ENCODE data around the gene TEX52. TPM values are rescaled to one million over a fixed set of nuclear protein-coding genes. Genes with fewer than 3 reads are reported as not detected.

Gene TEX52
- total RNA-seq, 4 donors from 2014 or later = not detected

DNA sequence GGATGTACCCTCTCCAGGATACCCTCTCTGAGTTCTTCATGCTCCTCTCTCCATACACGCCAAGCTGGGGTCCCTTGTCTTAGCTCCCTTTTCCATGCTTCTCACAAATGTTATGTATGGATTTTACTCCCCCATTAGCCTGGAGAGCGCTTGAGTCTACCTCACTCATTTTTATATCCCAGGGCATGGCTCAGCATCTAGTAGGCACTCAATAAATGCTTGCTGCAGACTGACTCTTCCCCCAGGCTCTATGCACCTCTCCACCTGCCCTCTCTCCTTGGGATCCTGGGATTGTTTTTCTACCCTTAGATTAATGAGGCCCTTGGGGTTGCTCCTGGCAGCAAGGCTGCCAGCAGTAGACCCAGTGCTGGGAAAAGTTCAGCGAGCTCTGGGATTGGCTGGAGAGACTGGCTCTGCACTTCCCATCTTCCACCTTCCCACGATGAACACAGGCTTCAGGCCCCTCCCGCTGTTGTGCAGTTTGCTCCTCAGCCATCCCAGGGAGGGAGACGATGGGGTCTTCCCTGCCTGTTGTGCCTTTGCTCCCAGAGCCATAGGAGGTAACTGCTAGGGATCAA is 24.2 kb downstream of the TEX52 start:
- Histone ChIP-seq H3K27me3 (no peaks in the 10 kb centered on the region), H3K4me3 (no peak overlapping the region), H3K4me1 (peaks cover 0 to 8% of the 10 kb centered on the region in 2 donors), H3K36me3 (no peaks in the 10 kb centered on the region), H3K9me3 (no peaks in the 10 kb centered on the region), H3K27ac (peak overlapping the region; percentile 13 to 61)
- TF ChIP-seq, protein P1, sequence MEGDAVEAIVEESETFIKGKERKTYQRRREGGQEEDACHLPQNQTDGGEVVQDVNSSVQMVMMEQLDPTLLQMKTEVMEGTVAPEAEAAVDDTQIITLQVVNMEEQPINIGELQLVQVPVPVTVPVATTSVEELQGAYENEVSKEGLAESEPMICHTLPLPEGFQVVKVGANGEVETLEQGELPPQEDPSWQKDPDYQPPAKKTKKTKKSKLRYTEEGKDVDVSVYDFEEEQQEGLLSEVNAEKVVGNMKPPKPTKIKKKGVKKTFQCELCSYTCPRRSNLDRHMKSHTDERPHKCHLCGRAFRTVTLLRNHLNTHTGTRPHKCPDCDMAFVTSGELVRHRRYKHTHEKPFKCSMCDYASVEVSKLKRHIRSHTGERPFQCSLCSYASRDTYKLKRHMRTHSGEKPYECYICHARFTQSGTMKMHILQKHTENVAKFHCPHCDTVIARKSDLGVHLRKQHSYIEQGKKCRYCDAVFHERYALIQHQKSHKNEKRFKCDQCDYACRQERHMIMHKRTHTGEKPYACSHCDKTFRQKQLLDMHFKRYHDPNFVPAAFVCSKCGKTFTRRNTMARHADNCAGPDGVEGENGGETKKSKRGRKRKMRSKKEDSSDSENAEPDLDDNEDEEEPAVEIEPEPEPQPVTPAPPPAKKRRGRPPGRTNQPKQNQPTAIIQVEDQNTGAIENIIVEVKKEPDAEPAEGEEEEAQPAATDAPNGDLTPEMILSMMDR (IDR thresholded peaks at IDR 0.05) = no peak
- no peak for TF ChIP-seq POLR2A (IDR thresholded peaks at IDR 0.05)
- no peak for DNase-seq
- intact Hi-C loops (cut with DNase I; ENCODE audit: low total_unique reads) = no loop called here

DNA sequence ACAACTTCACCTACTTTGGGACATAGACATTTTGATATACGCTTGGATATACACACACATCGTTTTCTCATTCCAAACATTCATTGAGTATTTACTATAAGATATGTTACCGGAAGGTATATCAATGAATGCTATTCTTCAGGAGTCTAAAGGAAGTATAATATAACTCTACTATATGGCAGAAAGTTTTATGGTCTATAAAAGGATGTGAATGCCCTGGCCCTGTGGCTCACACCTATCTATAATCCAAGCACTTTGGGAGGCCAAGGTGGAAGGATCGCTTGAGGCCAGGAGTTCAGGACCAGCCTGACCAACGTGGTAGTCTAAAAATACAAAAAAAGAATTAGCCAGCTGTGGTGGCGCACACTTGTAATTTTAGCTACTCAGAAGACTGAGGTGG is 27.6 kb downstream of the TEX52 start:
- H3K27ac ChIP-seq = no peak overlapping the region
- no peaks in the 10 kb centered on the region for H3K9me3 ChIP-seq
- no peaks in the 10 kb centered on the region for H3K36me3 ChIP-seq
- H3K4me3 ChIP-seq = no peak overlapping the region
- no peak for DNase-seq
- no peak for TF ChIP-seq POLR2A (IDR thresholded peaks at IDR 0.05)
- TF ChIP-seq, protein P1 (IDR thresholded peaks at IDR 0.05) = no peak
- intact Hi-C loops (cut with DNase I; ENCODE audit: low total_unique reads) = no loop called here
- H3K4me1 ChIP-seq = peaks cover 0 to under 1% of the 10 kb centered on the region in 2 donors
- H3K27me3 ChIP-seq = no peaks in the 10 kb centered on the region

DNA sequence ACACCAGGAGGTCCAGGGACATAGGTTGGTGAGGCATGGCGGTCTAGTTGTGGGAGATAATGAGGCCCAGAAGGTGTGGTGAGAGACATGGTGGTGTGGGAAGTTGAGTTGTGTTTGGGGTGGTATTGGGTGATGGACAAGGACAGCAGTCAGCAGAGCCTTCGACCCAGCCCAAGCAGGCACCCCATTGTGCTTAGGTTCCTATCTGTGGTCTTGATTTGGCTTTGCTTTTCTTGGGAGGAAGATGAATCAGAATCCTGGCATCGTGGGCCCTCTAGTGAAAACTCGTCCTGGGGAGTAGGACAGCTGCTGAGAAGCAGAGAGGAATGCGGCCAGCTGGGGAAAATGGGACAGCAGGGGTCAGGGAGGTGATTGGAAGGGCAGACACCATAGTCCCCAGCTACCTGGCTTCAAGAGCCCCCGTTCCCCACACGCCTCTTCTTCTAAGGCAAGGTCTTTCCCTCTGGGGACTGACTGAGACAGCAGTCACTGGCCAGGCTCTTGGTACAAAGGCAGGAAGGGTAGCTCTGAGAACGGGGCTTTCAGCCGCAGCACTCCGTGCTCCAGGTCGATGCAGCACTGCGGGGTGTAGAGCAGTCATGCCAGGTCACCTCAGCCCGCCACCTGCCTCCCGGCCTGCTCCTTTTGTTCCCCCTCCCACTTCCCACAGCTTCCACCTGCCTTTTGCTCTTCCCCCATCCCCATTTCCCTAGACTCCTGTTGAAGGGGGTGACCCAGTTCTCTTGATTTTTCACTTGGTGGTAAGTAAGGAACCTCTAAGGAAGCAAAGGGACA is 29.9 kb downstream of the TEX52 start:
- no peak for DNase-seq

DNA sequence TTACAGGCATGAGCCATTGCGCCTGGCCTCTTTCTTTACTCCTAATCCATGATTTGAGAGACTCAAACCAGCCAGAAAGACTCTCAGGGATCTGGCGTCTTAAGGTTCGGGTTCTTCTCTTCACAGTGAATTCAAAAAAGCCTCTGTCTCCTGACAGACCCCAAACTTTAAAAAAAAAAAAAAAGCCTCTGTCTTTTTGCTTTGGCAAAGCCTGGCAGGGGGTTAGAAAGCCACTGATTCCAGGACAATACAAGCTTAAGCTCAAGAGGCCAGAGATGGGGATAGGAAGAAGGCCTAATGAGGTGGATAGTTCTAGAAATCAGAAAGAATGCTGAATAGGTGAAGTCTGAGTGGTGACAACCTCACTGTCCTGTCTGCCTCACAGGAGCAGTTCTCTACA is 30.8 kb downstream of the TEX52 start:
- Histone ChIP-seq H3K27ac (no peak overlapping the region), H3K4me3 (no peak overlapping the region), H3K36me3 (no peaks in the 10 kb centered on the region), H3K27me3 (no peaks in the 10 kb centered on the region), H3K4me1 (no peaks in the 10 kb centered on the region), H3K9me3 (no peaks in the 10 kb centered on the region)
- TF ChIP-seq POLR2A (IDR thresholded peaks at IDR 0.05) = no peak
- TF ChIP-seq, protein P1 (IDR thresholded peaks at IDR 0.05) = no peak
- no peak for DNase-seq
- intact Hi-C loops (cut with DNase I; ENCODE audit: low total_unique reads) = no loop called here

More for the DNA sequence above, 29.9 kb downstream of the TEX52 start:
- Histone ChIP-seq H3K27me3 (no peaks in the 10 kb centered on the region), H3K9me3 (no peaks in the 10 kb centered on the region), H3K27ac (no peak overlapping the region), H3K36me3 (no peaks in the 10 kb centered on the region), H3K4me3 (no peak overlapping the region), H3K4me1 (no peaks in the 10 kb centered on the region)
- intact Hi-C loops (cut with DNase I; ENCODE audit: low total_unique reads) = no loop called here
- no peak for TF ChIP-seq POLR2A (IDR thresholded peaks at IDR 0.05)
- TF ChIP-seq, protein P1 (IDR thresholded peaks at IDR 0.05) = no peak

DNA sequence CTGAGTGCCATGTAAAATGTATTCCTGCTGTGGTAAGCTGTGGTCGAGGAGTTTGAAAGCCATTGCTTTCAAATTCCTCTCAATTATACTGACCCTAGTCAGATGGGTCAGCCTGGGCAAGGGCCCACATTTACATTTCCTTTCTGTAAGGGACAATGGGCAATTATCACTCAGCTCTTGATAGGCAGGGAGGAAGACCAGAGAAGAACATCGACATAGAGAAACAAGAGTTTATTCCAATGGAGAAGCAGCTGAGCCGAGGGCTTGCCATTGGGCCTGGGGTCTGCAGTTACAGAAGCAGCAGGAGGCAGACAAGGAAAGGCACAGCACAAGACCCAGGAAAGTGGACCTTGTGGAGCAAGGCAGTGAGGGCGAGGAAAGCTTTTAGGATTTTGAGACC is 31.7 kb downstream of the TEX52 start:
- Histone ChIP-seq H3K27ac (peak overlapping the region in 1 of 2 donors; percentile 2), H3K9me3 (no peaks in the 10 kb centered on the region), H3K4me1 (no peaks in the 10 kb centered on the region), H3K36me3 (no peaks in the 10 kb centered on the region), H3K4me3 (no peak overlapping the region), H3K27me3 (no peaks in the 10 kb centered on the region)
- TF ChIP-seq POLR2A (IDR thresholded peaks at IDR 0.05) = no peak
- TF ChIP-seq, protein P1 (IDR thresholded peaks at IDR 0.05) = no peak
- intact Hi-C loops (cut with DNase I; ENCODE audit: low total_unique reads) = no loop called here
- DNase-seq = no peak

All from uterus (tissue), 4 donors.